SK-N-DZ (cell line): Measurements from ENCODE around the gene DISC1. TPM values are rescaled to one million over a fixed set of nuclear protein-coding genes. Genes with fewer than 3 reads are reported as not detected.
A peak's percentile ranks its signal among the peaks of the same experiment; 100 is the strongest.
"Not testable (repeated sequence)": the region's sequence is repeated elsewhere in the genome, so short reads cannot be mapped to it uniquely, and the experiment has no call there.

ENCODE experiments used
- DNase-seq: peaks from one replicate; pipeline ENCODE4 v3.0.0-alpha.2; 2015; ENCODE audit warnings: low spot score
- polyA plus RNA-seq, 2 experiments: library from polyadenylated mRNA; depleted of rRNA; stranded (reverse); fragments of >200 nt; gene quantifications; 2 replicates each; pipeline ENCODE4 v1.2.3, GENCODE V29; 2014

The DISC1 gene
- 2.4 and 2.8 TPM in 2 replicates for polyA plus RNA-seq (2014; cell fraction: cytosol; rRNA removed)
- 2.3 and 3.2 TPM in 2 replicates for polyA plus RNA-seq (2014; cell fraction: nucleus; rRNA removed)

DNA sequence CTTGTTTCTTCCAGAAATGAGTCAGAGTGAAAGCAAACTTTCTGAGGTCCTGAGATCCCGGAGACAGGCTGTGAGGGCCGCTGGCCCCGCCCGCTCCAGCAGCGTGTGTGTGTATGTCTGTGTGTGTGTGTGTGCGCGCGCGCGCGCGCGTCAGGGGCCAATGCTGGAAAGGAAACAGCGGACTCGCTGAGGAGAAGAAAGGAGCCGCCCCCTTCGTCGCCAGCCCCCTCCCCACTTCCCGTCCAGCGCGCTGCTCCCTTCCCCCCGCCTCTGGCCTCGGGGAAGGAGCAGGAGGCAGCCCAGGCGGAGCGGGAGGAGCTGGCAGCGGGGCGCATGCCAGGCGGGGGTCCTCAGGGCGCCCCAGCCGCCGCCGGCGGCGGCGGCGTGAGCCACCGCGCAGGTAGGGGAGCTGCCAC is at the start of gene DISC1:
Gene DISC1, plus strand, starts transcription at position 256 of the 416 bp plus-strand sequence. Its CDS starts 78 bp downstream, at position 334.
- peak; percentile 84 for DNase-seq

DNA sequence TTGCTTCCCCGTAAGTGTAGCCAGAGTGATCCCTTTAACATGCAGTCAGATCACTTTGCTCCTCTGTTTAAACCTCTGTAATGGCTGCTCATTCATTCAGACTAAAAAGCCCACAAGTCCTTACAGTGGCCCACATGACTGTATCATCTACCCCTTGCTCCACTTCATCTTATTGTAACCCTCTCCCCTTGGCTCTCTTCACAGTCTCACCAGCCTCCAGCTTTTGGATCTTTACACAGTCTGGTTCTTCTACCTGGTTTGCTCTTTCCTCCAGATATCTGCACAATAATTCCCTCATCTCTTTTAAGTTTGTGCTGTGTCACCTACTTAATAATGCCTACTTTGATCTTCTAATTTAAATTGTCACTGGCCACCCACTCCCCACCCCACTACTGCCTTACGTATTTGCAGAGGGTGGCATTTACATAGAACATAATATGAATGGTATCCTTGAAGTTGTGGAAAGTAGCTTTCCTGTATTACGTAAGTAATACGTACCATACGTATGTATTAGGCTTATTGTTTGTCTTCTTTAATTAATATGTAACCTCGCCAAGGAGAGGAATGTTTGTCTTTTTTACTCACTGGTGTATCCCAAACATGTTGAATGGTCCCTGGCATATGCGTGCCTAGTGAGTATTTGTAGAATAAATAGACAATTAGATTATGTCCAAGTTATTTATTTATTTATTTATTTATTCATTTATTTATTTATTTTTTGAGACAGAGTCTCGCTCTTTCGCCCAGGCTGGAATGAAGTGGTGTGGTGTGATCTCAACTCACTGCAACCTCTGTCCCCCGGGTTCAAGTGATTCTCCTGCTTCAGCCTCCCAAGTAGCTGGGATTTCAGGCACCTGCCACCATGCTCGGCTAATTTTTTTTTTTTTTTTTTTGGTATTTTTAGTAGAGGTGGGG is 49.5 kb upstream of the DISC1 start:
- no peak for DNase-seq

DNA sequence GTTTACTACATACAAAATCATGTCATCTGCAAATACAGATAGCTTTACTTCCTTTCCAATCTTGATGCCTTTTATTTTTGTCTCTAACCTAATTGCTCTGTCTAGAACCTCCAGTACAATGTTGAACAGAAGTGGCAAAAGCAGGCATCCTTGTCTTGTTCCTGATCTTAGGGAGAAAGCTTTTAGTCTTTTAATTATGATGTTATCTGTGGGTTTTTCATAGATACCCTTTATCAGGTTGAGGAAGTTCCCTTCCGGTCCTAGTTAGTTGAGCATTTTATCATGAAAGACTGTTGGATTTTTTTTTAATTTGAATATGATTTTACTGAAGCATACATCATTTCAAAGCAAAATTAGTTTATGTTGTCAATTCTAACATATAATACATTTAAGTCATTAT is 45.7 kb upstream of the DISC1 start:
- peak; percentile 73 for DNase-seq

DNA sequence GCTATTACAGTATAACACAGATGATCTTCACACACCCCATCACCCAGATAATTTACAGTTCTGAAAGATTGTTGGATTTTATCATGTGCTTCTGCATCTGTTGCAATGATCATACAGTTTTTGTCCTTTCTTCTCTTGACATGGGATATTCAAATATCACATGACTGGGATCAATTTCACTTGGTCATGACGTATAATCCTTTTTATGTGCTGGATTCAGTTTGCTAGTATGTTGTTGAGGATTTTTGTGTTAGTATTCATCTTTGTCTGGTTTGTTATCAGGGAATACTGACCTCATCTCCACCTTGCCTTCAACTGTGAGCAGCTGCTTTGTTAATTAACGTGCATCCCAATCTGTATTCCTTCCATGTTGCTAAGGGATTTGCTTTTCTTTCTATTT is 44.7 kb upstream of the DISC1 start:
- DNase-seq = no peak

DNA sequence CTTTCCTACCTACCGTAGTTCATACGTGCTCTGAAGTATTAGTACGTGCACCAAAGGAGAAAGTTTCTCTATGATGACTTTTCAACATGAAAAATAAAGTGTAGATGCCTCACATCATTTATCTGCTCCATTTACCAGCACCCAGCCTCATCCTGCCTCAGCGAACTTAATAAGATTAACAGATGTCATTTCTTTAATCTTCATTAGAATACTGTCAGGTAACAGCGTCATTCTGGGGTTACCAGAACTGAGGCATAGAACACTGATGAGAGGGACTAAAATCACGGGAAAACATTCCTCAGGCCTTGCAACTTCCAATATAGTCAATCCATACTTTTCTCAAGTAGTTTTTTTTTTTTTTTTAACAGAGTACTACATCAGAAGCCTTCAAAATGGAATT is 43.2 kb upstream of the DISC1 start:
- DNase-seq = no peak

DNA sequence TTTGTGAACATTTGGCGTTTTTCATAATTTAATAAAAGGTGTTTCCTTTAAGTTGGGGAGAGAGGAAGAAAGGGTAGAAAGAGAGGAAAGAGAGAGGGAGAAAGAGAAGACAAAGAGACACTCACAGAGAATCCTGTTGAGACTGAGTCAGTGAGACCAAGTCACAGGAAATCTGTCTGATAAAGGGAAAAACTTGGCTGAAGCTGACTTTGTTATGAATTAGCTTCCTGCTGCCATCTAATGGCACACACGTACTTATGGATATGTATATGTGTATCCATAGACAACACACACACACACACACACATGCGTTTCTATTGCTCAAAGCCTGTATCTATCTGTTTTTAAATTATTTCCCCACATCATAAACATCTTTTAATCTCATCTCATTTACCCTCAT is 42.5 kb upstream of the DISC1 start:
- no peak for DNase-seq

DNA sequence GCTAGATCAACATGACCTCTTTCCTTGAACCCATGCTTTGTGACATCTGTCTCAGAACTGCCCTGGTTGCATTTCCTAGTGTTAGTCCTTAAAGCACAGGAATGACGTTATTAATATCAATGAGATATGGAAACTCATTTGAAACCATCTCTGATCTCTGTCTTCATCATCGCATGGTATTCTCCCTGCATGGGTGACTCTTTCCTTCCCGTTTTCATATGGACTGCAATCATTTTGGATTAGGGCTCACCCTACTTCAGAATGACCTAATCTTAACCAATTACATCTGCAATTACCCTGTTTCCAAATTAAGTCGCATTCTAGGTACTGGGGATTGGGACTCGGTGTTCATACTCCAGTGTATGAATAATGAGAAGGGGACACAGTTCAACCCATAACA is 41.7 kb upstream of the DISC1 start:
- no peak for DNase-seq

DNA sequence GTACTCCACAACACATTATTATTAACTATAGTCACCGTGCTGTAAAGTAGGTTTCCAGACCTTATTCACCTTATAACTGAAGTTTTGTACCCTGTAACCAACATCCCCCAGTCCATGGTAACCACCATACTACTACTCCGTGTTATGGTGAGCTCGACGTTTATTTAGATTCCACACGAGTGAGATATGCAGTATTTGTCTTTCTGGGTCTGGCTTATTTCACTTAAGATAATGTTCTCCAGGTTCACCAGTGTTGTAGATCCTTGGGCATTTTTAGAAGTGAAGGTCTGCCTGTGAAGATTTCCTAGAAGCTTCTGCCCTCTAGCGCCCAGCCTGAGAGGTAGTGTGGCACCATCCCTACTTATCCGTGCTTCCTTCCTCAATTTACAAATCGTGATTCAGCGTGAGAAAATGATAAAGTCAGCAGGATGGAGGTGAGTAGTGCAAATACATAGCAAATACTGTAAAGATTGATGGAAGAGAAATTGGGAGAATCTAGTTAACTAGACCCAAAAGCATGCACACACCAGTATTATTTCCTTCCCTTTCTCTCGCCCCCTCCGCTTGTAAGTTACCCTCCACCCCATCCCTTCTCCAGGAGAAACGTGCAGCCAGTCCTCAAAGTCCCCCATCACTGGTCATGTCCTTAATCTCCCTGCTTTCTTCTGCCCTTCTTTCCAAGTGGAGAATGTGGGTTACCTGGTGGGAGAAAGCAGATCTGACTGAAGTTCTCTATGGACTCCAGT is 36.0 kb upstream of the DISC1 start:
- DNase-seq = peak; percentile 68

DNA sequence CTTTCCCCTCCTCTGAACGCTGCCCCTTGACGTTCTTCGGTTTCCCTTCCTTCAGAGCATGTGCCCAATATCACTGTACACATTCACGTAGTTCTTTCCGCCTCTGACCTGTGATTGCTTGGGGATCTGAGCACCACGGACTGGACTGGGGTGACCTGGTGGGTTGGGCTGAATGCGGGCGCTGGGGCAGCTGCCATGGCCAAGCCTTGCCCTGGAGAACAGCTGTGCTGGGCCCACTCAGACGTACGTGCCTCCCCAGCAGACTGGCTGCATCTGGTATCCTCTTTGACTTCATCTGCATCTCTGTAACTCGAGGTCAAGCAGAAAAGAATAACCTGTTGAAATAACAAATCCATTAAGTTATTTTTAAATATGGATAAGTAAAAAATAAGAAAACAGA is 35.1 kb upstream of the DISC1 start:
- no peak for DNase-seq

DNA sequence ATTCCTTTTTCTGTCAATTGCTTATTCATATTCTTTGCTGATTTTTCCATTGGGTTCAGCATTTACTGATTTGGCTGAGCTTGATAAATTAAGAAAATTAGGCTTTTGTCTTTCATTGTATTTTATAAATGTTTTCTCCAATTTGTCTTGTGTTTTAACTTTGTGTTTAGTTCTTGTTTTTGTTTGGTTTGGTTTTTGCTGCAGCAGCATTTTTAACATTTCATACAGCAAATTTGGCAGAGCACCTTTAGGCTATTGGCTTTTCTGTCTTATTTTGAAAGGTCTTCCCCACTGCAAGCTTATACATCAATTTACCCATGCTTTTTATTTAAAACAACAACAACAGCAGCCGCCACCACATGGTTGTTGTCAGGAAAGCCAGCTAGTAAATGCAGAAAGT is 33.8 kb upstream of the DISC1 start:
- DNase-seq = no peak

DNA sequence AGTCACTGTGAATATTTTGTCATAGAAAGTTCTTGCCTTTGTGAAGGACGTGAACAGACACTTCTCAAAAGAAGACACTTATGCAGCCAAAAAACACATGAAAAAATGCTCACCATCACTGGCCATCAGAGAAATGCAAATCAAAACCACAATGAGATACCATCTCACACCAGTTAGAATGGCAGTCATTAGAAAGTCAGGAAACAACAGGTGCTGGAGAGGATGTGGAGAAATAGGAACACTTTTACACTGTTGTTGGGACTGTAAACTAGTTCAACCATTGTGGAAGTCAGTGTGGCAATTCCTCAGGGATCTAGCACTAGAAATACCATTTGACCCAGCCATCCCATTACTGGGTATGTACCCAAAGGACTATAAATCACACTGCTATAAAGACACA is 33.3 kb upstream of the DISC1 start:
- not testable (repeated sequence) for DNase-seq

DNA sequence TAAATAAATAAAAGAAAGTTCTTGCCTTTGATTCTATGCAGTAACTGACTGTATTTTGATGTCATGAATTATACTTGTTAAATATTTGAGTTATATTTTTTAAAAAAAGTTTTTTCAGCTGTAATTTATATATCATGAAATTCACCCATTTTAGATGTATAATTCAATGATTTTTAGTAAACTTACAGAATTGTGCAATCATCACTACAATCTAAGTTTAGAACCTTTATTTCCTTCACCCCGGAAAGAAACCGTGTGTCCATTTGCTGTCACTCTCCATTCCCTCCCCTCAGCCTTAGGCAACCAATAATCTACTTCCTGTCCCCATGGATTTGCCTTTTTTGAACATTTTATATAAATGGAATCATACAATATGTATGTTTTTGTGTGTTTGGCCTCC is 32.5 kb upstream of the DISC1 start:
- DNase-seq = no peak

DNA sequence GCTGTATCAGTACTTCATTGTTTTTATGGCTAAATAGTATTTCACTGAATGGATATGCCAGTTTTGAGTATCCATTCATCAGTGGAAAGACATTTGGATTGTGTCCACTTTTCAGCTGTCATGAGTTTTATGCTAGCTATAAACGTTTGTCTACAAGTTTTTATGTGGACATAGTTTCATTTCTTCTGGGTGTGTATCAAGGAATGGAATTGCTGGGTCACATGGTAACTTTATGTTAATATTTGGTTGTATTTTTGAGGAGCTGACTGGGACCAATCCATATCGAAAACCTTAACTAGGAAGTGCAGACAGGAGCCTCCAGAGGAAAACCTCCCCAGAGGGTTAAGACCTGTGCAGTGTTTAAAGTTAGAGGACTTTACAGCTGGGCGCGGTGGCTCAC is 31.8 kb upstream of the DISC1 start:
- no peak for DNase-seq

DNA sequence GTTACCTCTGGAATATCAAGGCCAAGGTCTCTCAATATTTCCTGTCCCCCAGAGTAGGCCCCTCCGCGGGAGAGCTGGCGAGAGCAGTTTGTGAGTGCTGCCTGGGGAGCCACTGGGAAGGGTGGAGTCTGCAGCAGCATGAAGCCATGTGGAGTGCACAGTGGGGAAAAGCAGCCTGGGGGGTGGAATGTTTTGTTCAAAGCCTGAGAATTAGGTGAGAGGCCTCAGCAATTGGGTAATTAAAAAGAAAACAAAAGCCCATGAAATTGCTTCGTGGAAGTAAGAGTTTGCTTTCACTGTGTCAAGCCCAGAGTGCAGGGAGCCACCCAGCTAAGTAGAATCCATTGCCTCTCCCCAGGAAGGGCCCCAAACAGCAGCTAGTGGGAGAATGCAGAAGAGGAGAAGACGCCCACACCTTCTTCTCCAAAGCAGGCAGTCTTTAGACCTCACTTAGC is 30.2 kb upstream of the DISC1 start:
- no peak for DNase-seq

DNA sequence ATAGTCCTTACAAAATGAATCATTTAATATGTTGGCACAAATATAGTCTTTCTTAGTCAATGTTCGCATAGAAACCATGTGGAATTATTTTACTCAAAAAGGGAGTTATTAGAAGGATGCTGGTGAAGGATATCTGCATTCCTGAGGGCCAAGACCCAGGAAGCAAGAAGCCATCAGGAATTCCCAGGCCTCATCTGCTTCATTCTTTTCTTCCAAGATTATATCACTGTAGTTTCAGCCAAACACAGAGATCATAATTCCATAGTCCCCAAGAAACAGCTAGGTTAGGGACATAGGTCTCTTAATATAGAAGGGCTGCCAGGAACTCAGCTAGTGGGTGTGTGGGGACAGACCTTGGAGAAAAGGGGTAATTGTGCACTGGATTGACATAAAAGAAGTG is 28.6 kb upstream of the DISC1 start:
- no peak for DNase-seq

DNA sequence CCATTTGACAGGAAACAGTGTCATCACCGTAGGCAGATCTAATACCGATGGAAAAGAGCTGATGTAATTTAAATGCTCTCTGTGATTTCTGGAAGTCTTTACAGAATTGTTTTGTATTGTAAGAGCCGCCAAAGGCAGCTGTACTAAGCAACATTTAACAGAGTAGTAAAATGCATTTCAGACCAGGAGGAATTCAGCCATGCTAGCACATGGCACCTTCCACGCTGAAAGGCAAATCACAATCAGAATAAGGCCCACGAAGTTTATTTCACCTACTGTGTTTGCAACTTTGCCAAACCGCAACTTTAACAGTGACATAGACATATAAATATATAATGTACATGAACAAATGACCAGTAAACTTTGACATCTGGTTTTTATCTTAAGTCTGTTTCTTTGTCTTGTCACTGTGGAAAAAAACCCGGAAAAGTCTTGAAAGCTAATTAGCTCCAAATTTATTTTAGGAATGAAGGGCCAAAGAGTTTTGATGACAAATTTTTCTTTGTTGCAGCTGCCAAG is 26.1 kb upstream of the DISC1 start:
- peak; percentile 30 for DNase-seq

DNA sequence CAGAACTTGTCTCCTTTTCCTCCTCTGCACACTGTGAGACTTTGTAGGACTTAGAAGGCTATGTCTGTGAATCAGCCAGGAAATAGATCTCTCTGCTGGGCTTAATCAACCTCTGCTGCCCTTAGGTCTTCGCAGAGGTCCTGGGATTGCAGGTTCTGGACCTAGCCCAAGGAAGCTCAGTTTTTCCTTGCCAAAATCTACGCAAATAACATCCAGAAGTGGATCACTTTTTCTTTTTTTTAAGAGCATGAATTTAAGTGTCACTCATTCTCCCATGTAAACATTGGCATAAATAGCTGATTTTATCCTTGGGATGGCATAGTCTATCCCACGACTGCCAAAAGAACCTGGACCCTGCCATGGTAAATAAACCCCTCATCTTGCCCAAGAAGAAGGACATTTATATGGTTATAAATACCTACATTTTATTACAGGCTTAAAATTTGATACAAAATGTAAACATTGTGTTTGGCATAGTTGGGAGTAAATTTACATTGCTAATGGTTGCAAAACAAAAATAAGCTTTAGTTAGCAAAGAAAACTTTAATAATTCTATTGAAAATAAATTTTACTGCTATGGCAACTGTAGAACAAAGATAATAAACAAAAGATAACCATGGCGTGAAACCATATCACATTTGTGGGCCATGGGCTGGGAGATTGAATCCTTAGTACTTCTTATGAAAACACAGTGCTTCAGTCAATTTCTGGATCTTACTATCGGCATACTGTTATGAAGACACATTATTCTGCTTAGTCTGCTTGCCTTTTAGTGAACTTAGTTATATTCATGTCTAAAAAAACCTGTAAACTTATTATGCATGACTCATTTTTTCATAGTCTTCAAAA is 24.5 kb upstream of the DISC1 start:
- no peak for DNase-seq

DNA sequence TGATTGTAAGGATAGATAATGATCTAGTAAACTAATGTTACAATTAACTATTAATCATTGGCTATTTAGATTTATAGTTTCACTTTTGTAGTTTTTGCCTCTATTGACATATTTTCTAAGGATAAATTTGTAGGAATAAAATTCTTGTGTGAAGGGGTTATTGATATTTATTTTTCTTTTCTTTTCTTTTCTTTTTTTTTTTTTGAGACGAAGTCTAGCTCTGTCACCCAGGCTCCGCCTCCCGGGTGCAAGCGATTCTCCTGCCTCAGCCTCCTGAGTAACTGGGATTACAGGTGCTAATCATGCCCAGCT is 24.0 kb upstream of the DISC1 start:
- DNase-seq = no peak

DNA sequence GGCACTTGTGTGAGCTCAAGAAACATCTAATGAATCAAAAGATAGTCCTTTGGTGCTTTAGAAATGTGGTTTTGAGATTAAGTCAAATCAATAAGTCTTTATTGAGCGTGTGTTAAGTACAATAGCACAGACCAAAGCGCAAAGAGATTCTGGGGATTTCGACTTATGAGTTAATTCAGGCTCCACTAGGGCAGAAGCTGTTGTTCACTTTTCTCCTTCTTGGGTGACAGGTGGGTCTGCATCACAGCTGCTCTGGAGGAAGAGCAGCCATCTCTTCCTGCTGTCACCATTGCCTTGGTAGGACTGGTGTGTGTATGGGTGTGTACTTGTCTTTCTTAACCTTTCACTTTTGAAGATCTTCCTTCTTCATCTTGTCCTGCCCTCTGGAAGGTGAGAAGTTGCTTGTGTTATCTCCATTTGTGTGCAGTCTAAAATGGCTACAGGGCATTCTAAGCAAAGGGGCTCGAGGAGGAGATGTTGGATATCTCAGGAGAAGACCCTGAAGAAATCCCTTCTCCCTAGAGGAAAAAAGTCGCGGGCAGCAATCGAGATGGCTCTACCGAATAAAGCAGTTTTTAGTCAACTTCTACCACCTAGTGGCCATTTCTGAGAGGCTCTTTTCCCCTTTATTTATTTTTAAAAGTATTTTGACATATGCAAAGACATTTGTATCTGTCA is 22.9 kb upstream of the DISC1 start:
- DNase-seq = peak; percentile 75

DNA sequence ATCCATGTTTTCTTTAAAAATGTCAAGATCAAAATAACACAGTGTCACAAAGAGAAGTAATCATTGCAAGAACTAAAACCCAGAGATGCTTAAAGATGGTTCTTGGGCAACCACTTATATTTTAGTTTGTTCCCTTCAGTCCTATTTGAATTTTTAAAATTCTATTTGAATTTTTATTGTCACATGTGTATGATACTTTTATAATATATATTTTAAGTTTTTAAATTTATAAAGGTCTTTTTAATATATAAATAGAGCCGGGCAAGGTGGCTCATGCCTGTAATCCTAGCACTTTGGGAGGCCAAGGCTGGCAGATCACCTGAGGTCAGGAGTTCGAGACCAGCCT is 22.3 kb upstream of the DISC1 start:
- no peak for DNase-seq
